ENCODE results near the gene SDF2L1. TPM values are rescaled to one million over a fixed set of nuclear protein-coding genes. Genes with fewer than 3 reads are reported as not detected.
A peak's percentile ranks its signal among the peaks of the same experiment; 100 is the strongest.
"Not testable (repeated sequence)": the region's sequence is repeated elsewhere in the genome, so short reads cannot be mapped to it uniquely, and the experiment has no call there.

SDF2L1 gene
- polyA plus RNA-seq, 12 donors = 4.1 to 15.9 (median 7.2) TPM; not detected in 1

GRCh38 chr22:21613553-21614233, 28.4 kb upstream of the SDF2L1 start:
- DNase-seq = no peak

DNA sequence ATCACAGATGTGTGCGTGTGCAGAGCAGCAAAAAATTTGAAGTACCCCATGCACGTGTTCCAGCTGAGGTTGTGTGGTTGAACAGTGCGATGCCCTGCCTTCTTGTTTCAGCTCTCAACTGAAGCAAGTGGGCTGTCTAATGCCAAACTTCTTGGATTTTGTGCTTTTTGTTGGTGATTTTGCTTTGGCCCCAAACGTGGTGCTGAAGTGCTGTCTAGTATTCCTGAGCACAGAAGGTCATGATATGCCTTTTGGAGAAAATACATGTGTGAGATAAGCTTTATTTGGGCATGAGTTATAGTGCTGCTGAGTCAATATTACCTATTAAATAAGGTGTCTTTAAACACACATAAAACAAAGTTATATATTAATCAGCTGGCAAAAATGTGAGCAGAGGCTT, 26.4 kb upstream of the SDF2L1 start:
- no peak for DNase-seq

GRCh38 chr22:21617337-21617736, 24.8 kb upstream of the SDF2L1 start:
- not testable (repeated sequence) for DNase-seq

GRCh38 chr22:21621025-21621424, 21.1 kb upstream of the SDF2L1 start:
- no peak for DNase-seq

GRCh38 chr22:21622011-21622918, 19.8 kb upstream of the SDF2L1 start:
- DNase-seq = no peak

- DNase-seq = no peak
These were observed 19.0 kb upstream of the SDF2L1 start for GRCh38 chr22:21622919-21623647.

DNA sequence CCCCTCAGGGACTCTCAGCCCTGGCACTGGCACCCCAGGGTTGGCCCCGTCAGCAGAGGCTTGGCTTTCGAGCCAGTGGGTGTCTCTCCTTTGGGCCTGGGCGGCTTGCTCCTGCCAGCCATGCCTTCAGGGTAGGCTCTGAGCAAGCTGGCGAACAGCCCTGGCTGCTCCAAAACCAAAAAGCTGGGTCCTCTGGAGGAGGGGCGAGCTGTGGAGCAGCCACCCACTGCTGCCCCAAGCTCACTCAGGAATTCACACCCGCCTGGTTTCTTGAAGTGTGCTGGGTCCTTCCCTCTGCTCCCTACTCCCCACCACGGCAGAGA, 18.5 kb upstream of the SDF2L1 start:
- DNase-seq = no peak

DNA sequence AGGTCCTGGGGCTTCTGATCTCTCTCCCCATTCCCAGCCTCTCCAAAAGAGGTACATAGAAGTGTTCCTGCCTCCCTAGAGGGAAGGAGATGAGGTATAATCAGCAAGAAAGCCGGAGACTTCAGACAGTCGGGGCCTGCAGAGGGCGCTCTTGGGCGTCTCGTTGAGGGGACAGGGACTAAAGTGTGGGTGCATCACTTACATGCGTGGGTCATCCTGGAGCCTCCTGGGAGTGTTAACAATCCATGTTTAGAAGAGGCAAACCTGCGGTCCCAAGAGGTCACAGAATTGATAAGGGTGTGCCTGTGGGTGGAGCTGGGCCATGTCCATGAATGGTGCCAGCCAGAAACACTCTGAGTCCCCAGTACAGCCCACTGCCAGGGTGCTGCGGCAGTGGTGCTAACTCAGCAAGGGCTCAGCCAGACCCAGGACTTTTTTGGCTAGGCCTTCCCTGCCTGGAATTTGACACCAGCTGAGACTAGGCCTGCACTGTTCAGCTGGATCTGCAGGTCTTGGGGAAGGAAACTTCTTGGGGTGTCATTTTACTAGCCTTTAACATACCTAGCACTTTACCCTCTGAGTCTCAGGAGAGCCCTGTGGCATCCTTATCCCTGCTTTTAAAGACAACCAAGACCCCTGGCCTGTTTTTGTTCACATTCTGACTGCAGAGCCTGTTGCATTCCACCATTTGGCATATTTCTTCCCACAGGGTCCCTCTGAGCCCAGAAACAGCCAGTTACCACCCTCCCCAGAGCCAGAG, 17.8 kb upstream of the SDF2L1 start:
- peak; percentile 45 for DNase-seq

GRCh38 chr22:21624880-21625791, 17.0 kb upstream of the SDF2L1 start:
- no peak for DNase-seq

DNA sequence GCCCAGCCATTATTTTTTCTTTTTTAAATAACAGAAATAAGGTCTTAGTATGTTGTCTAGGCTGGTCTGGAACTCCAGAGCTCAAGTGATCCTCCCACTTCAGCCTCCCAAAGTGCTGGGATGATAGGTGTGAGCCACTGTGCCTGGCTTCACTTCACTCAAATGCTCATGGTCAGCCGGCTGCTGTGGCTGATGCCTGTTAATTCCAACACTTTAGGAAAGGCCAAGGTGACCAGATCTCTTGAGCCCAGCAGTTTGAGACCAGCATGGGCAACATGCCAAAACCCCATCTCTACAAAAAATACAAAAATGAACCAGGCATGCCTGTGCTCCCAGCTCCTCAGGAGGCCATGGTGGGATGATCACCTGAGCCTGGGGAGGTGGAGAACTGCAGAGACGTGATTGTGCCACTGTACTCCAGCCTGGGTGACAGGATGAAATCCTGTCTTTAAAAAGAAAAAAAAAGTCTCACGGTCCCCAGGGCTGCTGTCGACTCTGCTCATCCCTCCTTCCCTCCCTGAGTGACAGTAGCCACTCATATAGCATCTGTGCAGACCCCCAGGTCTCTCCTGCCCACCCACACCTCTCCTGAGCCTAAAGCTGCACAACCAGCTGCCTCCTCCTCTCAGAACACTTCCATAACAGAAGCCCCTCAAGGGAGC, 15.9 kb upstream of the SDF2L1 start:
- DNase-seq = no peak

- DNase-seq = no peak
These were observed 15.2 kb upstream of the SDF2L1 start for GRCh38 chr22:21626735-21627469.

- no peak for DNase-seq
These were observed 13.5 kb upstream of the SDF2L1 start for GRCh38 chr22:21628386-21629254.

DNA sequence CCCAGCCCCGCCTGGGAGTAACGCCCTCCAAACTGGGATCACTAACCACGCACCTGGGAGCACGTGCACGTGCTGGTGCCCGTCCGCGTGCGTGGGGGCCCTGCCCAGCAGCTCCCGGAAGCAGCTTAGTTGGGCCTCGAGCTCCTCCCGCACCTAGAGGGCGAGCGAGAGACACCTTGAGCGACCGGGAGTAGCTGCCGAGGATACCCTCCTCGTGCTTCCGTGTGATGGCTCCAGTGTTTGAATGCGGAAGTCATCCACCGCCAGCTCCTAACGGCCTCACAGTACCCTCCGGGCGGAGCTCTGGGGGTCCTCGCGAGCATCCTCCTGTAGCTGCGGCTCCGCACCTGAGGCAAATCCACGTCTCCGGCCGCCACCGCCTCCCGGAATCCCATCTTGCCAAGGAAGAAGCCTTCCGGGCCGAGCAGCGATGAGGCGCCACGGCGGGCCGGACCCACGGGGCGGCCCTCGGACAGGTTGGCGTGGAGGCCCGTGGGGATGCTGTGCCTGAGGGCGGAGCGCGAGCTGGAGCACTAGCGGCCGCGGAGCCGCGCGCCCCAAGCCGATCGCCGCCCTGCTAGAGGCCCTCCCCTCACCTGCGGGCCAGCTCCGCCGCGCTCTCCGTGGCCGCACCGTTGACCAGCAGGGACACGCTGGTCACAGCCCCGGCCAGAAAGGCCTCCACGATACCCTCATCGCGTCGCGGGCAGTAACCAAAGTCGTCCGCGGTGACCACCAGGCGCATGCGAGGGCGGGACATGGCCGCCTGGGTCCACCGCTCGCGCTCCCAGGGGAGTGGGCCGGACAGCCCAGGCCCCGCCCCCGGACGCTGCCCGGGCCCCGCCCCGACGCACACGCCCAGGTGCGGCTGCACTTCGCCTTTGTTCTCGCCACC, 12.6 kb upstream of the SDF2L1 start, which contains the start of gene YDJC:
Gene YDJC (minus strand): TSS at position 768 of the 895 bp plus-strand sequence. CDS start 8 bp downstream, at position 760.
- DNase-seq = peak; percentile 87

DNA sequence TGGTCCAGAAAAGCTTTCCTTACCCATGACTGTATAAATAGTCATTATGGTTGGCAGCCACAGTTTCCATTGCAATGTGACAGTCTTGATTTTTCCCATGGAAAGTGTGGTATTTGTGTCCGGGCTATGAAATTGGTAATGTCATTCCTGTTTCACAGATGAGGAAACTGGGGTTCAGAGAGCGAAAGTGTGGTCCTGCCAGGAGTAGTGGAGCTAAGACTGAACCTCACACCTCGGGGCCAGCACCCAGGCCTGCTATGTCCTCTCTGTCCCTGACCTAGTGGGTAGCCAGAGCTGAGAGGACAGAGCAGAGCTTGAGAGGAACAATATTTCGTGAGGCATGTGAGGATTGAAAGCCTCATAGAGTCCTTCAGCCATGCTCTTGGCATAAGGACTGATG, 11.1 kb upstream of the SDF2L1 start:
- no peak for DNase-seq

GRCh38 chr22:21632237-21632895, 9.7 kb upstream of the SDF2L1 start, which contains the start of gene CCDC116:
CCDC116 (plus strand) TSS chr22:21632760; CDS start chr22:21633182, 422 bp downstream.
- DNase-seq = no peak

DNA sequence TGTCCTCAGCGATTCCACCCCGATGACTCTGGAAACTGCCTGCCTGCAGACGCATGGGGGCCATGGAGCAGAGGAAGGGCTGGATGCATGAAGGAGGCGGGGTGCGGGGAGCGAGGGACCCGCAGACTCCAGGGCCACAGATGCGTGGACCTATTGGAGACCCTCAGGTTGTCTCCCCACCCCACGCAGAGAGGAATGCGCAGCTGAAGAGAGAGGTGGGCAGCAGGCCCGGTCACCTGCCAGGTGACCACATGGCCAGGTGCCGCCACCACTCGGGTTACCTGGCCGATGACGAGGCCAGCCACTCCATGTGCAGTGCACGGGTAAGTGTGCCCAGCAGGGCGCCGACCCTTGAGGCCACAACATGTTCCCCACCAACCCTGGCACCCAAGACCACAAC, 9.2 kb upstream of the SDF2L1 start:
- DNase-seq = no peak

All from muscle of arm (tissue), 12 donors.